Activated CD4-positive, alpha-beta T cell treated with anti-CD3 and anti-CD28 coated beads for 48 hours (primary cell): ENCODE data around the gene GFOD1.
A peak's percentile ranks its signal among the peaks of the same experiment; 100 is the strongest.
"Not testable (repeated sequence)": the region's sequence is repeated elsewhere in the genome, so short reads cannot be mapped to it uniquely, and the experiment has no call there.

Experiments
- DNase-seq: peaks from one replicate; pipeline ENCODE4 v3.0.0-alpha.2; 2020

GFOD1 gene

DNA sequence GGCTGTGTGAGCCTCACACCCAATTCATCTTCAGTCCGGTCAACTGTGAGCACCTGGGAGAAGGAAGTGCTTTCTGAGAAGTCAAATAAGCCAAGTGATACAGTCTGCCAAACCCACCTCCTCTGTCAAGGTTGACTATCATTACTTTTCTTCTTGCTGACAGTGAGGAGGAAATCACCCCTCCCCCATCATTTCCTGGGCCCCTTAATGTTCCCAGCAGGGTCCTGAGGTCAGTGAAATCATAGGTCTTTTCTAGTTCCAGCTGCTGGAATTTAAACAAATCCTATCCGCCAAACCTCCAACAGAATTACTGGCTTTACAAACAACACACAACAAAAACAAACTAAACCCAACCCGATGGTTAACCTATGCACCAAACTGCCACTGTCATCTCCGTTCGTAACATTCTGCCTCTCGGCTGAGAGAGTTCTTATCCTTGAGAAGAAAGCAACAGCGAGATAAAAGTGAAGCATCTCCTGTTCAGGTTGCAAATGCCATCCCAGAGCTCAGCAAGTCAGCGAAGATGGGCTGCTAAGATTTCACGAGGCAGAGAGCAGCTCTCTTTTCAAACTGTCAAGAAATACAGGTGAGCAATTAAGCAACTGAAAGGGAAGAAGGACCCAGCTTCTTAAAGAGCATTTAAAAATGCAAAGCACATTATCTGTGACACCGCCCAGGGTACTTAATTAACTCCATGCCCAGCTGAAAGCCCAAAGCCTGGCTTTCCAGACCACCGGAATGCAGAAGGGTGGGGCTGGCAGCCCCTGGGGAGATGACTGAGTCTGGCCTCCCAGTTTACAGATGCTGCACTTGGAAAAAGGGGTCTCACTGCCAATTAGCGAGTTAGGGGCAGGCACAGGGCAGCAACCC is 24.7 kb downstream of the GFOD1 start:
- DNase-seq, result no peak

DNA sequence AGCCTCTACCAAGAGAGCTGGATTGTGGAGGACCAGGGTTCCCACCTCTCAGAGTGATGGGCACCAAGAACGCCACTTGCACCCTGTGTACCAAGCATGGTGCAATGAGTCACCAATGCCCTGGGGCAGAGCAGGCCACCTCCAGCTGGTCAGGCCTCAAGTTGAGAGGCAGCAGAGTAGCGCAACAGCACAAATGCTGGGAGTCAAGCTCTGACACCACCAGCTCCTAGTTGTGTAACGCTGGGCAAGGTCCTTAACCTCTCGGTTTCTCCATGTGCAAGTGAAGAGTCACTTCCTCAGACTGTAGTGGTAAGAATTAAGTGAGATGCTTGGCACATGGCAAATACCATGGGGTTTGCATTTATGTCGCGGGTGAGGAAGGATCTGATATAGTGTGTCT is 25.6 kb downstream of the GFOD1 start:
- no peak for DNase-seq

DNA sequence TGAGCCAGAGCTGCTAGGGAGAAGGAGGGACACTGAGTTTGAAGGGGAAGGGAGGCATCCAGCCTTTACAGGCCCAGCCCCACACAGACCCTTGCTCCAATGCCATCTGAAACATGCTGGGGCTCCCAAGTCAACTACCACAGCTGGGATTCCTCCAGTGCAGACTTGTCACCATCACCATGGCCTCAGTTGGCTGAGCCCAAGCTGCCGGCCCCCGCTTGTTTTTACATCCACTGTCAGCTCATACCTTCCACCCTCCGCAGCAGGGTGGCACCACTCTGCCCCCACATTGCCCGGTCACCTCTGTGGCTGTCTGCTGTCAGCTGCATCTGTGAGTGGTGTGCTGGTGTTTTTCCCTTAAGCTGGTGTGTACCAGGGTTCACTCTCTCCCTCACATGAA is 26.1 kb downstream of the GFOD1 start:
- DNase-seq, result no peak

DNA sequence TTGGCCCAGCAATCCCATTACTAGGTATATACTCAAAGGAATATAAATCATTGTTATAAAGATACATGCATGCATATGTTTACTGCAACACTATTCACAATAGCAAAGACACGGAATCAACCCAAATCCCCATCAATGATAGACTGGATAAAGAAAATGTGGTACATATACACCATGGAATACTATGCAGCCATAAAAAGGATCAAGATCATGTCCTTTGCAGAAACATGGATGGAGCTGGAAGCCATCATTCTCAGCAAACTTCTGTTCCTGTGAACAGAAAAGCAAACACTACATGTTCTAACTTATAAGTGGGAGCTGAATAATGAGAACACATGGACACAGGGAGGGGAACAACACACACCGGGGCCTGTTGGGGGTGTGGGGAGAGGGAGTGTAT is 27.1 kb downstream of the GFOD1 start:
- DNase-seq, result not testable (repeated sequence)

DNA sequence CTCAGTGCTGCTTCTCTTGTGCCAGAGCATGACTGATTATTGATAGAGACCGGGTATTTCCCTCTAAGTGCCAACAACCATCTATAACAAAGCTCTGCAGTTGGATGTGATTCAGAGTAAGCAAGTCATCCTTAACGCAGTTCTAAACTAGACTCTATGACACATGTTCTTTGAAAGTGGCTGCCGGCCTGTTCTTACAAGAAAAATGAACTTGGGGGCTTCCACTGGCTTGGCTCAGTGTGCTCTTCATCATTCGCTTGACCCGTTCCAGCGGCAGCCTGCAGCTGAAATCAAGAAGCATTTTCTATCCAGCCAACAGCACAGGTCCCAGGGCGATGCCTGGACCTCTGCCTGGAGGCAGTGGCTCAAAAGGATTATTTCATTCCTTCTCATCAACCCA is 29.8 kb downstream of the GFOD1 start:
- peak; percentile 40 for DNase-seq

DNA sequence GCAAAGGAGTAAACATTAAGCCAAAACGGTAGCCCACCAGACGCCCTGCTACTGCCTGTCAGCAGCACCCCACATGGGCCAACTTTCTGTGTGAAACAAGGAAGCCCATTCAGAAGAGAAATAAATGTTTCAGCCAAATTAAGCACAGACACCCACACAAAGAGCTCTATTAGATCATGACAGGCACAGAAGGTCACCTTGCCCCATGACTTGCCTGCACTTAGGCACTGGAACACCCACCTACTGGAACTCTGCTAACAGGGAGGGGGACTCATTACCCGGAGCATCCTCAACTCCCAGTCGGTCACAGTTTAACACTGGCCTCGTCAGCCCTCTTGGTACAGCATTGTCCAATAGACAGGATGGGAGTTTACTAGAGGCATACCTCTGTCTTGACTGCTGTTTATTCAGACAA is 31.8 kb downstream of the GFOD1 start:
- no peak for DNase-seq

DNA sequence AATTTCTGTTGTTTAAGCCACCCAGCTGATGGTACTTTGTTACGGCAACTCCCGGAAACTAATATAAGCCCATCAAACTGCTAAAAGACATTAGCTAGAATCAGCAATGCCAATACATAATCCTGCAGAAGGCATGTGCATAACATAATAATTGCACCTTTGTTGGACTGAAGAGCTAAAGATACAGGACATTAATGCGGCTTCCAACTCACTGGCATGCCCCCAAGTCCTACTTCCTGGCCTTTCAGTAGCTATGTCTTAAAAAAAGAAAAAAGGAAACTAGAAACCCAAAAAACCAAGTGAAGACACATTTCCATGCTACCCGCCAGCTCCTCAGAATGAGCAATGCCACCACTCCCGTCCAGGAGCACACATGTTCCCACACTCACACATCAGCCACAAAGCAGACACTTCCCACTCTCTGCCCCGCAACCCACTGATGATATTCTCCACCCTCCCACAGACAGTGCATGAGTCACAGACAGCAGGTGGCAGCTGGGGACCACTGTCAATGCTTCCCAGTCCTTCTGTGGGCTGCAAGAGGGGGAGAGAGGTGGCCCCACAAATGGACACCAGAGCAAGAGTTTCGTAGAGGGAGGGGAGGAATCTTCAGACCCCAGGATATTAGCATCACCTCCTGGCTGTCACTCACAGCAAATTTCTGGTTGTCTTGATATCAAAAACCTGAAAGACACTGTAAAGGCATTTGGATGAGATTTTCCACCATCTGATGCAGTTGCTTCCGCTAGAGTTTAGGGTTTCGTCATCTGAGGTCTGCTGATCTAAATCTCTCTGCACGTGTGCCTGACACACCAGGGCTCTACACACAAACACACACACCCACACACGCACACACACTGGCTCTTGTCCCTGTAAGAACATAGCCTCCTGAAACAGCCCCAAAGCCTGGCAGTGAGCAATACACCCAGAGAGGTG is 32.8 kb downstream of the GFOD1 start:
- DNase-seq, result peak; percentile 86

DNA sequence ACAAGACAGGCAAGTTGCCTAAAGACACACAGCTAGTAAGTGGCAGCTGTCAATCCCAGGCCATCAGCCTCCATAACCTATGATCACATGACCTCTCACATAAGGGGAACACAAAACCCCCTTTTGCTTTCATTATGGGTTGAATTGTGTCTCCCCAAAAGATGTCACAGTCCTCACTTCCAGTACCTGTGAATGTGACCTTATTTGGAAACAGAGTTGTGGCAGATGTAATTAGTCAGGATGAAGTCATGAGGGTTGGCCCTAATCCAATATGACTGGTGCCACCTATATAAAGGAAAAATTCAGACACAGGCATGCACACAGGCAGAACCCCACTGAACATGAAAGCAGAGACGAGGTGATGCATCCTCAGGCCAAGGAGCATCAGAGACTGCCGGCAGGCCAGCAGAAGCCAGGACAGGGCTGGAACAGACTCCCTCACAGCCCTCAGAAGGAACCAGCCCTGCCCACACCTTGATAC is 33.6 kb downstream of the GFOD1 start:
- DNase-seq, result peak; percentile 69

DNA sequence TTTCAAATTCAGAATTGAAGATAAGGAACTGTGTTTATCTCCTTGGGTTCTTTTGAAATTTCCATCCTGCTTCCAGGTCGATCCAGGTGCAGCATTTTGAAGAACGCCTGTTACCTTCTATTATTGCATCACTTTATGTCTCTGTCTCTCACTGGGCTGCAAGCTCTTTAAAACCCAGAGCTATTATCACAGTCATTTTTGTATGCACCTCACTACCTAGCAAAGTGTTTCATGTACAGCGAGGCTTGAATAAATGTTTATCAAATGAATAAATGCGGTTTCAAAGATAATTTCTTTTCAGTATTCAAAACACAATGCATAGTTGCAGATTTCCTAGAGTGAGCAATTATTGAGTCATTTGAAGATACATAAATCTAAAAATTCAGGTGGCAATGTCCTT is 34.2 kb downstream of the GFOD1 start:
- DNase-seq, result no peak

DNA sequence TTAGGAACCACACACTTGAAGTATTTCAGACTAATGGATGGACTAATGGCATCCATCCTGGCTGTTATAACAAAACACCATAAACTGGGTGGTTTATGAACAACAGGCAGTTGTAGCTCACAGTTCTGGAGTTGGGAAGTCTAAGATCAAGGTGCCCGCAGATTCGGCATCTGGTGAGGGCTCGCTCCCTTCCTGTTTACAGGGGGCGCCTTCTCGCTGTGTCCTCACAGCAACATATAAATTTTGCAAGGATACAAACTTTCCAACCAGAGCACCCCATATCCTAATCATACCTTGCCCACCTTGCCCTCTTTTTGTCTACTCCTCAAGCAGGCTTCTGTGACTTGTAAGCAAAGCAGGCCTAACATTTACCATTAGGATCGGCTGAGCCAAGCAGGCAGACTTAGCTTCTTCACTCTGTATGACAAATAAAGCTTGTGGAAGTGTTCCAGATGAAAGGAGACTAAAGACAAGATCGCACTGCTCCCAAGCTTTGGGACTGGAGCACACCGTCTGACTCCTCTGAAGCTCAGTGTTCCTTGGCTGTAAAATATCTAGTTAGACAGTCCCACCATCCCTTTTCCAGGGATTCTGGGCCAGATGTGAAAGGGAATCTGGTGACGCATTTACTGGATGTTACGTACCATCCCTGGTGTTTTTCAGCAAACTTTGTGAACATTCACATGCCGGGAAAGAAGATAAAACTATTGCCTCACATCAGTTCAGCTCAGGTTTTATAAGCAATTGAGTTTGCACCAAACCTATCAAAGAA is 34.9 kb downstream of the GFOD1 start:
- DNase-seq, result no peak

DNA sequence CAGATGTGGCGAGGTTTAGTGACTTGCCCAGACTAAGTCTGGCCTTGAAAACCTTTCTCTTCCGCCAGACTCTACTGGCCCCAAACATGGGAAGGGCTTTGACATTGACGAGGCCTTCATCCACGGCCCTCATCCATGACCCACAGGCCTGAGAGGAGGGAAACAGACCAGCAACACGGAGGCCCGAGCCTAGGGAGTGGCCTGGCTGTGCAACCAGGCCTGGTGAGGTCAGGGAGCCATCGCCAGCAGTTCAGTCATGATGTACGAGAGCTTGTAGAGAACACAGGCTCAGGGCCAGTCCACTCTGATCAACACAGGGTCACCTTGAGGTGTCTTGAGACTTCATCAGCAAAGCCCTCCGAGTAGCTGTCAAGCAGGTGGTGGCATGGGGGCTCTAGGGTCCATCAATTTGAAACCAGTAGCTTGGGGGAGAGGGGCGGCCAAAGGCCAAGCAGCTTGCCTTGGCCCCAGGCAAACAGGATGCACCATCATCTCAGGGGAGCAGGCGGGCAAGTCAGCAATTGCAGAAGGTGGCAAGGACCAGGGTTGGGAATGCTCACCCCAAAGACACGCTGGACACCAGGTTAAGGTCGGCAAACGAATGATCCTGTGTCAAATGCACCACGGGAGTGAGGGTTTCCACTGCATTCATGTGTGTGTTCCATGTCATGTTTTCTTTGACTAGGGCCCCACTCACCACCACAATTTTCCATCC is 36.1 kb downstream of the GFOD1 start:
- no peak for DNase-seq

DNA sequence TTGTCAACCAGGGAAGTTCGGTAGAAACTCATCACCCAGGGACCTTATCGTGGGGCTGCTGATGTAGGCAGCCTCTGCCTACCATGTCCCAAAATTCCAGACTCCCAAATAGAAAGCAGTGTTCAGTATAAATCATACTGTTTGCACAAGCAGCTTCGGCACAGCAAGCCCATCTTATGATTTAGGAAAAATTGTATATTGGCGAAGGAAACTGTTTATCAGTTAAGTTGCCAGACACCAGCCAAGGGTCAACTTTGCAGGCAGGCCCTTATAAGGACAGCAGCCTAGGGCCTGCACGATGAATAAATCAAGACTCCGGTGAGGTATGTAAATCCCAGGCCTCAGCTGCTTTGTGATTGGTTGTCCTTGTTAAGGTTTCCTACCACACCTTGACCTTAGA is 36.8 kb downstream of the GFOD1 start:
- no peak for DNase-seq

DNA sequence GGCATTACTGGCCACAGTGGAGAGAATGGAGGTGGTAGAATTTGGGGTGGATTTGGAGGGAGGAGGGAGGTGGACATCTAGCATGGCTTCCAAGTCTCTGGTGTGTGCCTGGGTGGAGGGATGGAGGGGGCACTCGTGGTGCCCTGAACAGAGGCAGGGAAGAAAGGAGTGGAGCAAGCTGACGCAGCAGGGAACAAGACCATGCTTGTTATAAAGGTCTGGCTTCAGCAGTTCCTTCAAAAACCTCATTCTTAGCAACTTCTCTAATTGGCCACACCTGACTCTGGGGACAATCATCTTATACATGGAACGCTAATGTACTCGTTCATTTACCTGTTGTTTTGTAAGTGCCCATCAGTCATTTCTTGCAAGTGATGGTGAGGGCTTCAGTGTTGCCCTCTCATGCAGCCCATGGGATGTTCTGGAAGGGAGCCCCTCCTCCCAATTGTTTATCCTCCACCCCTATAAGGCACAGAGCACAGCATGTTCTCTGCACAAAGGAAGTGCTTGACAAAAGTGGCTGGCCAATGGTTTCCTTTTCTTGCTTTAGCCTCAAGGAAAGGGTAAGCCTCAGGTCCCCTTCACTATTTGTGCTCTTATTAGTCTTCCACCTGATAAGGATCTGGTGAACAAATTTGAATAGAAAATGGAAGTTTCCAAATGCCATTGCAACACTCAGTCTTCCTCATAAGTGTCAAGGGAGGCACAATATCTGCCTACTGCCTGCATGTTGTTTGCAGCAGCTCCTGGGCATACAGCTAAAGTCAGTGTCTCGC is 39.3 kb downstream of the GFOD1 start:
- DNase-seq, result no peak

DNA sequence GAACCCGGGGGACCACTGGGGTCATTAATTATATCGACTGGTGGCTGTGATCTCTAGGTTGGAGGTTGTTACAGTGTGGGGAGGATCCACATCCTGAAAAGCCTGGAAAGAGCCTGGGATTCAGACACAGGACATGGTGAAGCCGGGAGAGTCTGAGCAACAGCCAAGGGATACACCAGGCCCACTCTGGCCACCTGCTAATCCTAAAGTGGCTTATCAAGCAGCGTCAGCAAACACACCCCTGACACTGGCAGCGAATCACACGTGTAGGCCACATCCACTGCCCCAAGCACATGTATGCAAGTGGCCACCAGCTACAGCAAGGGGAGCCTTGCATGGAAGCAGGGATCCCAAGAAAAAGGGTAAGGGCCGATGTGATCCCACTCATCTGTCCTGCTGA is 41.0 kb downstream of the GFOD1 start:
- DNase-seq, result no peak

DNA sequence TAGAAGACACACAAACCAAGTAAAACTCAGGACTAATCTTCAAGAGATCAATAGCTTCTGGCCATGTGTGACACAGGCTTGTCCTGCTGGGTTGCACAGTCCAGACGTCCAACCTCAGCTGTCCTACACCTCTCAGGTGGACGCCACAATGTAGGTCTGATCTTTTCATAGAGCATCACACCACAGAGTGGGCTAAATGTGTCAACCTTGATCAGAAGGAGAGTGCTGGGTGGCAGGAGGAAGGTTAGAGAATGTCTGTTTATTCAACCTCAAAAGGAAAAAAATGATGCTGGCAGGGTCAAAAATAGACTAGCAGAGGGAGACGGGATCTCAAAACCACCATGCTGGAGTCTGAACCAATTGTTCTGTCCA is 41.7 kb downstream of the GFOD1 start:
- DNase-seq, result no peak

DNA sequence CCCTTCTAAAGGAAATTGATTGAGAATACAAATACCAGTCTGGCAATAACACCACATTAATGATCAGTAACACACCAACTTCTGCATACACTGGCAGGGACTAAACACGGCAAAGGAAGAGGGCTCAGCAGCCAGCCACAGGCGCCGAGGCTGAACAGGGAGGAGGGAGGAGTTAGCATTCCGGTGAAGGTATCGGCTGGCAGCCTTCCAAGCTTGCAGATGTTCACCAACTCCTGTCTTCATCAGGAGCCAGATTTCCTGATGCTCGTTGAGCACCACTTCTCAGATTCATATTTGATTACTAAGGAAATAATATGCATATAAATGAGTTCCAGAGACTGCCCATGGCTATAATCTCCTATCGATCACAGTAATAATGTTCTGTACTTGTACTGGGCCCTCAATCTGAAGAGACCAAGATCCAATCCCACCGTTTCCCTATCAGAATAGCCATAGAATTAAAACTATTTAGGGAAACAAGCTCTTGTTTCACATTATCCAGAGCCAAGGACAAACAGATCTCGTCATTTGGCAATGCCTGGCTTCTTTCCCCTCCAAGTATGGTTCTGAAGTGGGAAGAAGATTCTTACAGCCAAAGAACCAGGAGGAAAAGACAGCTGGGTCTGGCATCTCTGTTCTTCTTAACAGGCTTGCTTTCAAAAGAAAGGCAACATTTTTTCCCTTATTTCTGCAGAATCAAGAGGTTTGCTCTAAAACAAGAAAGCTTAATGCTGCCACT is 42.2 kb downstream of the GFOD1 start:
- DNase-seq, result peak; percentile 39

DNA sequence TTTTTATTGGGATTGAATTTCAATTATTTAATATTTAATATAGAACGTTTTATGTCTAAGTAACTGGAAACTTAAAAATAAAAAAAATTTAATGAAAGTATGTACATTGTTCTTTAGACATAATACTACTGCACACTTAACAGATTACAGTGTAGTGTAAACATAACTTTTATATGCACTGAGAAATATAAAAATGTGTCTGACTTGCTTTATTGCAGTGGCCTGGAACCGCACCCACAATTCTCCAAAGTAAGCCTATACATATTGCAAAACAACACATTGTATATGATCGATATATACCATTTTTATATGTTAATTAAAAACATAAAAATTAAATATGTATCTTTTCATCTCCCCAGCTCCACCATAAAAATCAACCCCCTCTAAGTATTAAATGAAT is 42.8 kb downstream of the GFOD1 start:
- DNase-seq, result no peak

DNA sequence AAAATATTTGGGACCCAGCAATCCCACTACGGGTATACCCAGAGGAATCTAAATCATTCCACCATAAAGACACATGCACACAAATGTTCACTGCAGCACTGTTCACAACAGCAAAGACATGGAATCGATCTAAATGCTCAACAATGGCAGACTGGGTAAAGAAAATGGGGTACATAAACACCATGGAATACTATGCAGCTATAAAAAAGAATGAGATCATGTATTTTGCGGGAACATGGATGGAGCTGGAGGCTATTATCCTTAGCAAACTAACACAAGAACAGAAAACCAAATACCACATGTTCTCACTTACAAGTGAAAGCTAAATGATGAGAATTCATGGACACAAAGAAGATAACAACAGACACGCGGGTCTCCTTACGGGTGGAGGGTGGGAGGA is 43.4 kb downstream of the GFOD1 start:
- not testable (repeated sequence) for DNase-seq

DNA sequence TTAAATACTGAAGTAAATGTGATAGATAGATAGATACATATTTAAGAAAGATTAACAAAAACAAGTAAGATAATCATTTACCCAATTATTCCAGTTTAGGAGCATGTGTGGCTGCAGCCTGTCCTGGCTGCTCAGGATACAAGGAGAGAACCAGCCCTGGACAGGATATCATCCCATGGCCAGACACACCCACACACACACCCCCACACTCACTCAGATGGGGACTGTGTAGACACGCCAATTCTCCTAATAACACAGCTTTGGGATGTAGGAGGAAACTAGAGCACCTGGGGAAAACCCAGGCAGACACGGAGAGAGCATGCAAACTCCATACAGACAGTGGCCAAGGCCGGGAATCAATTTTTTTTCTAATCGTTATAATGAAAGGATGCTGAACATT is 45.6 kb downstream of the GFOD1 start:
- no peak for DNase-seq

DNA sequence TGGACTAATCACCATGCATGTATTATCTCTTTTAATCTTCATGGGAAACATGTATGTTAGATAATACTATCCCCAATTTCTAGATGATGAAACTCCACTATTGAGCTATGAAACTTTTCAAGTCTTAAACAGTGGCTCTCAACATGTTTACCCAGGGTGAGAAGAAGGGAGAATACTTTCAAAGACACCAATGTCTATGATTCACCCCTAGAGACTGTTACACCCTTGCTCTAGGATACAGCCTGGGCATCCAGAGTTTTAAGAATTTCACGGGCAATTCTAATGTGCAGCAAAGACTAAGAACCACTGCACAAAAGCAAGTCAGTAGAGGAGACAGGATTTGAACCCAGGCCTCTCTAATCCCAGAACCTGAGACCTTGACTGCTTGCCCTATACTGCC is 47.8 kb downstream of the GFOD1 start:
- DNase-seq, result no peak

DNA sequence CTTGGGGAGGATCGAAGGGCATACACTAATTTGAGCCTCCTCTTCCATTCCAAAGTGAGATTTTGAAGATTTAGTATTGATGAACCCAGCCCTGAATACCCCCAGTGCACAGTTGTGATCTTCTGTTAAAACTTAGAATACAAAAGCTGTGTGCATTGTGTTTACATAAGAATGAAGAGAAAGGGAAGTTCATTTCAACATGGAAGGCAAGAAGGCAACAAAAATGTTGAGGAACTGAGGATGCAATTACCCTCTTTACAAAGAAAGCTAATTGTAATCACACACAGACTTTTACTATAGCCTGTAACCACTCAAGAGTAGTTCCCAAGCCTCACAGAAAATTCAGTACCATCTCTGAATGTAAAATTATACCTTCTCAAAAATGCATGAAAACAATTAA is 49.3 kb downstream of the GFOD1 start:
- DNase-seq, result no peak
